GM23338 (cell line): Measurements from ENCODE around the gene ARHGAP1.

Experiments
- CTCF ChIP-seq, 2 experiments: fragments of 200-600 bp in 1 of 2; sonication (generic) in 1 of 2; conservative IDR thresholded peaks; 2 replicates each; pipeline versions ENCODE4 v1.5.1 to v1.6.1; 2016 to 2017; ENCODE audit warnings: antibody characterized with exemption in 2 of 2, low read depth in 2 of 2, mild to moderate bottlenecking in 2 of 2, moderate library complexity in 1 of 2
- POLR2AphosphoS5 ChIP-seq: IDR thresholded peaks from 2 replicates; pipeline ENCODE4 v1.6.1; 2016; ENCODE audit warnings: antibody characterized with exemption, low read depth
- TF ChIP-seq, protein P1 (sequence below): IDR thresholded peaks from one replicate; pipeline ENCODE4 v1.6.1; 2018; ENCODE audit warnings: antibody characterized with exemption; ENCODE audit not compliant: unreplicated experiment

DNA sequence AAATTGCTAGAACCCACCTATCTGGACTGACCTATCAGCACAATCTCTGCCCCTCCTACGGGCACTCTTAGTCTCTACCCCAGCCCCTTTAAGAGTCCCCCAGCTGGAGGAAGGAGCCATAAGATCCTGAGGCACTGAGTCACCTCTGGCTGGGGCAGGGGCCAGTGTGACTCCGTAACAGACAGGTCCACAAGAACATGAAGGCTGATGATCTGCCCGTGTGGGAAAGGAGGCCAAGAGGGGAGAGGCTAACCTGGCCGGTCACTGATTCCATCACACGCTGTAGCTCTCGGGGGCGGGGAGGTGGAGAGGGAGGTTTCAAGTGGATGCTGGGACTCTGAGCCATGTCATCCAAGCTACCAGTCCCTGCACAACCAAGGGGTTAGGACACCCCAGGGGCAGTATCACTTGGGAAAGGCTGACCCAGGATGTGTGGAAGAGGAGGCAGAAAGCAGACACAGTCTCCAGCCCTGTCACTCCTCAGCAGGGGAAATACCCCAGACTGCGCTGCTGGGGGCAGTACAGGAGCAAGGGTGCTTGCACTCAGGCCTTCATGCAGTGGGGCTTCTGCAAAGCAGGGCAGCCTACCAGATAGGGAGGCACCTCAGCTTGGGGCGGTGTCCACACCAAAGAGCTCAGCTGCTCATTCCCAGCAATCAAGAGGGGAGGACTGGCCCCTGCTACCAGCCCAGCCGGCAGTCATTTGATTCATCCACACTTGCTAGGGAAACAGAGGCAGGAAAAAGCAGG is 22.3 kb downstream of the ARHGAP1 start:
- TF ChIP-seq CTCF (conservative IDR thresholded peaks at IDR 0.05; ENCODE audit: low read depth in 2 of 2), result peak; percentile 8 to 55; a peak in 2 of 4 replicates
- TF ChIP-seq POLR2AphosphoS5, result no peak
- TF ChIP-seq, protein P1, sequence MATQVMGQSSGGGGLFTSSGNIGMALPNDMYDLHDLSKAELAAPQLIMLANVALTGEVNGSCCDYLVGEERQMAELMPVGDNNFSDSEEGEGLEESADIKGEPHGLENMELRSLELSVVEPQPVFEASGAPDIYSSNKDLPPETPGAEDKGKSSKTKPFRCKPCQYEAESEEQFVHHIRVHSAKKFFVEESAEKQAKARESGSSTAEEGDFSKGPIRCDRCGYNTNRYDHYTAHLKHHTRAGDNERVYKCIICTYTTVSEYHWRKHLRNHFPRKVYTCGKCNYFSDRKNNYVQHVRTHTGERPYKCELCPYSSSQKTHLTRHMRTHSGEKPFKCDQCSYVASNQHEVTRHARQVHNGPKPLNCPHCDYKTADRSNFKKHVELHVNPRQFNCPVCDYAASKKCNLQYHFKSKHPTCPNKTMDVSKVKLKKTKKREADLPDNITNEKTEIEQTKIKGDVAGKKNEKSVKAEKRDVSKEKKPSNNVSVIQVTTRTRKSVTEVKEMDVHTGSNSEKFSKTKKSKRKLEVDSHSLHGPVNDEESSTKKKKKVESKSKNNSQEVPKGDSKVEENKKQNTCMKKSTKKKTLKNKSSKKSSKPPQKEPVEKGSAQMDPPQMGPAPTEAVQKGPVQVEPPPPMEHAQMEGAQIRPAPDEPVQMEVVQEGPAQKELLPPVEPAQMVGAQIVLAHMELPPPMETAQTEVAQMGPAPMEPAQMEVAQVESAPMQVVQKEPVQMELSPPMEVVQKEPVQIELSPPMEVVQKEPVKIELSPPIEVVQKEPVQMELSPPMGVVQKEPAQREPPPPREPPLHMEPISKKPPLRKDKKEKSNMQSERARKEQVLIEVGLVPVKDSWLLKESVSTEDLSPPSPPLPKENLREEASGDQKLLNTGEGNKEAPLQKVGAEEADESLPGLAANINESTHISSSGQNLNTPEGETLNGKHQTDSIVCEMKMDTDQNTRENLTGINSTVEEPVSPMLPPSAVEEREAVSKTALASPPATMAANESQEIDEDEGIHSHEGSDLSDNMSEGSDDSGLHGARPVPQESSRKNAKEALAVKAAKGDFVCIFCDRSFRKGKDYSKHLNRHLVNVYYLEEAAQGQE, result no peak
